GM18499 (cell line): ENCODE data around the gene VDAC1.
"Not testable (repeated sequence)": the region's sequence is repeated elsewhere in the genome, so short reads cannot be mapped to it uniquely, and the experiment has no call there.

Source experiments
- ATAC-seq: cut with Tn5 transposase; IDR thresholded peaks from one replicate; pipeline ENCODE4 v1.9.1; 2021; ENCODE audit warnings: moderate number of reproducible peaks; ENCODE audit not compliant: insufficient read depth, unreplicated experiment

The VDAC1 gene

GRCh38 chr5:133970325-133970909, 34.4 kb downstream of the VDAC1 start:
- ATAC-seq, result no peak

GRCh38 chr5:133969654-133970324, 35.0 kb downstream of the VDAC1 start:
- no peak for ATAC-seq

- ATAC-seq, result peak; percentile 91
Observed at GRCh38 chr5:133968204-133968980, 36.4 kb downstream of the VDAC1 start, which contains the start of gene C5orf15. Gene C5orf15, minus strand, starts transcription at chr5:133968625. Its CDS starts 41 bp downstream, at chr5:133968584.

- ATAC-seq, result no peak
Observed at GRCh38 chr5:133967698-133968203, 37.0 kb downstream of the VDAC1 start.

- no peak for ATAC-seq
Observed at GRCh38 chr5:133967124-133967523, 37.7 kb downstream of the VDAC1 start.

- ATAC-seq, result no peak
Observed at GRCh38 chr5:133966090-133966489, 38.7 kb downstream of the VDAC1 start.

GRCh38 chr5:133963493-133964128, 41.2 kb downstream of the VDAC1 start:
- no peak for ATAC-seq

GRCh38 chr5:133962801-133963476, 41.8 kb downstream of the VDAC1 start:
- no peak for ATAC-seq

- no peak for ATAC-seq
Observed at GRCh38 chr5:133962131-133962530, 42.6 kb downstream of the VDAC1 start.

GRCh38 chr5:133959643-133960042, 45.1 kb downstream of the VDAC1 start:
- no peak for ATAC-seq

- peak; percentile 51 for ATAC-seq
Observed at GRCh38 chr5:133957591-133957990, 47.2 kb downstream of the VDAC1 start.

GRCh38 chr5:133957080-133957479, 47.7 kb downstream of the VDAC1 start:
- no peak for ATAC-seq

- not testable (repeated sequence) for ATAC-seq
Observed at GRCh38 chr5:133956196-133956595, 48.6 kb downstream of the VDAC1 start.

- no peak for ATAC-seq
Observed at GRCh38 chr5:133953568-133954145, 51.1 kb downstream of the VDAC1 start.

- ATAC-seq, result no peak
Observed at GRCh38 chr5:133952729-133953567, 51.8 kb downstream of the VDAC1 start.

GRCh38 chr5:133950821-133951612, 53.8 kb downstream of the VDAC1 start:
- ATAC-seq, result no peak

- ATAC-seq, result no peak
Observed at GRCh38 chr5:133948721-133949120, 56.1 kb downstream of the VDAC1 start.

- no peak for ATAC-seq
Observed at GRCh38 chr5:133947431-133947841, 57.3 kb downstream of the VDAC1 start.
